Gastroesophageal sphincter (tissue), 3 donors: ENCODE results near the gene ESPNL.

Source experiments
- CTCF ChIP-seq, 4 experiments: fragments of 200-600 bp in 2 of 4; fragments of 450-650 bp in 2 of 4; sonication (generic) in 1 of 4; IDR thresholded peaks; one replicate each; pipeline ENCODE4 v1.5.1; 2017 to 2019; ENCODE audit warnings: antibody characterized with exemption in 4 of 4, mild to moderate bottlenecking in 2 of 4, moderate library complexity in 2 of 4
- EP300 ChIP-seq: sonication (generic); formaldehyde crosslinking; IDR thresholded peaks from one replicate; pipeline ENCODE4 v1.6.1; 2017; ENCODE audit warnings: antibody characterized with exemption, mild to moderate bottlenecking
- POLR2AphosphoS5 ChIP-seq: sonication (generic); formaldehyde crosslinking; IDR thresholded peaks from one replicate; pipeline ENCODE4 v1.6.1; 2017; ENCODE audit warnings: antibody characterized with exemption

- no peak for TF ChIP-seq CTCF (IDR thresholded peaks at IDR 0.05)
- TF ChIP-seq POLR2AphosphoS5: no peak
- no peak for TF ChIP-seq EP300
Observed at GRCh38 chr2:238150686-238151085, 50.5 kb downstream of the ESPNL start.
